Tibial artery (tissue), 4 donors: ENCODE results near the gene ZNF718.
"Not testable (repeated sequence)": the region's sequence is repeated elsewhere in the genome, so short reads cannot be mapped to it uniquely, and the experiment has no call there.

Experiments used
- DNase-seq, 2 donors: peaks; one replicate each; pipeline ENCODE4 v3.0.0-alpha.2; 2019
- H3K27ac ChIP-seq, 2 donors: fragments of 200-600 bp; sonication (generic) in 1 of 2; 1 replicate in 1 of 2; 2 replicates in 1 of 2; pipeline ENCODE4 v1.5.1; 2018 to 2019; ENCODE audit warnings: mild to moderate bottlenecking in 1 of 2
- H3K27me3 ChIP-seq, 2 donors: fragments of 200-600 bp; sonication (generic) in 1 of 2; one replicate each; pipeline versions ENCODE4 v1.5.1 to v1.6.0; 2016 to 2019
- H3K36me3 ChIP-seq, 3 donors: fragments of 200-600 bp; sonication (generic) in 2 of 3; one replicate each; pipeline ENCODE4 v1.5.1; 2016 to 2019; ENCODE audit warnings: mild to moderate bottlenecking in 2 of 3
- H3K4me1 ChIP-seq, 4 donors: fragments of 200-600 bp; sonication (generic) in 2 of 4; 1 replicate in 3 of 4; 2 replicates in 1 of 4; pipeline ENCODE4 v1.5.1; 2016 to 2019
- H3K4me3 ChIP-seq, 2 donors: fragments of 200-600 bp; sonication (generic) in 1 of 2; 1 replicate in 1 of 2; 2 replicates in 1 of 2; pipeline ENCODE4 v1.5.1; 2018 to 2019; ENCODE audit warnings: mild to moderate bottlenecking in 2 of 2
- H3K9me3 ChIP-seq, 3 donors: fragments of 200-600 bp; sonication (generic) in 1 of 3; one replicate each; pipeline ENCODE4 v1.5.1; 2016 to 2019
- intact Hi-C: fragments of 100-400 bp; cut with DNase I; formaldehyde crosslinking; loops from one replicate; pipeline ENCODE4 v1.15.0; 2023; ENCODE audit warnings: low total_unique reads
- TF ChIP-seq, protein P1 (sequence below), 2 experiments: fragments of 200-600 bp in 1 of 2; fragments of 450-650 bp in 1 of 2; IDR thresholded peaks; one replicate each; pipeline ENCODE4 v1.5.1; 2017 to 2019; ENCODE audit warnings: antibody characterized with exemption in 2 of 2, mild to moderate bottlenecking in 1 of 2, moderate library complexity in 1 of 2

ZNF718 gene

DNA sequence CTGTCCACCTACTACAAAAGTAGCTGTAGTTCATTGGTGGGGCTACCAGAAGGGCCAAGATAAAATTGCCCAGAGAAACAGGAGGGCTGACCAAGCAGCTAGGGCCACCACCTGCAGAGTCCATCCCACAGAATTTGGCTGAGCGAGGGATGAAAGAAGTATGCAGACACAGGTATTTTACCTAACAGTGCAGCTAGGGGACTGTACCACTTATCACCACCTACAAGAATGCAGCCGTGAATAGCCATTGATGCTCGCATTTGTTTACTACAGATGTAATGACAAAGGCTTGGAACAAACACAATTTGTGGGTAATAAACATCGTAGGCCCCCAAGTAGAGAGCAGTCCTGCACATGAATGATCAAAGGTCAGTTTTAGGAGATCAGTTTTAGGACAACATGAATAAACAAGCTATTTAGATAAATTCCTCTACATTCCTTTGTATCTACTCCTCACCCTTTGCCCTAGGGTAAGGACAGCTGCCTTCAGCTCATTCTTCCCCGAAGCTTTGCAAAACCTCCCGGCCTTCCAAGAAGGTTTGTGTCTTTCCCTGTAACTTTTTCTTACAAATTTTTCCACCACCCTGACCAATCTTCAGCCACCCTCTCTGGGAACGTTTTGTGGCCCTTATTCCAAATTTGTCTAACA is 49.5 kb downstream of the ZNF718 start:
- Histone ChIP-seq H3K36me3 (peaks cover 7 to 47% (median 47%) of the 10 kb centered on the region in 3 donors), H3K9me3 (peaks cover 23 to 99% (median 83%) of the 10 kb centered on the region in 3 donors), H3K27me3 (no peaks in the 10 kb centered on the region), H3K4me3 (no peak overlapping the region), H3K4me1 (no peaks in the 10 kb centered on the region), H3K27ac (no peak overlapping the region)
- intact Hi-C loops: no loop called here
- TF ChIP-seq, protein P1, sequence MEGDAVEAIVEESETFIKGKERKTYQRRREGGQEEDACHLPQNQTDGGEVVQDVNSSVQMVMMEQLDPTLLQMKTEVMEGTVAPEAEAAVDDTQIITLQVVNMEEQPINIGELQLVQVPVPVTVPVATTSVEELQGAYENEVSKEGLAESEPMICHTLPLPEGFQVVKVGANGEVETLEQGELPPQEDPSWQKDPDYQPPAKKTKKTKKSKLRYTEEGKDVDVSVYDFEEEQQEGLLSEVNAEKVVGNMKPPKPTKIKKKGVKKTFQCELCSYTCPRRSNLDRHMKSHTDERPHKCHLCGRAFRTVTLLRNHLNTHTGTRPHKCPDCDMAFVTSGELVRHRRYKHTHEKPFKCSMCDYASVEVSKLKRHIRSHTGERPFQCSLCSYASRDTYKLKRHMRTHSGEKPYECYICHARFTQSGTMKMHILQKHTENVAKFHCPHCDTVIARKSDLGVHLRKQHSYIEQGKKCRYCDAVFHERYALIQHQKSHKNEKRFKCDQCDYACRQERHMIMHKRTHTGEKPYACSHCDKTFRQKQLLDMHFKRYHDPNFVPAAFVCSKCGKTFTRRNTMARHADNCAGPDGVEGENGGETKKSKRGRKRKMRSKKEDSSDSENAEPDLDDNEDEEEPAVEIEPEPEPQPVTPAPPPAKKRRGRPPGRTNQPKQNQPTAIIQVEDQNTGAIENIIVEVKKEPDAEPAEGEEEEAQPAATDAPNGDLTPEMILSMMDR (IDR thresholded peaks at IDR 0.05): no peak
- DNase-seq: no peak

DNA sequence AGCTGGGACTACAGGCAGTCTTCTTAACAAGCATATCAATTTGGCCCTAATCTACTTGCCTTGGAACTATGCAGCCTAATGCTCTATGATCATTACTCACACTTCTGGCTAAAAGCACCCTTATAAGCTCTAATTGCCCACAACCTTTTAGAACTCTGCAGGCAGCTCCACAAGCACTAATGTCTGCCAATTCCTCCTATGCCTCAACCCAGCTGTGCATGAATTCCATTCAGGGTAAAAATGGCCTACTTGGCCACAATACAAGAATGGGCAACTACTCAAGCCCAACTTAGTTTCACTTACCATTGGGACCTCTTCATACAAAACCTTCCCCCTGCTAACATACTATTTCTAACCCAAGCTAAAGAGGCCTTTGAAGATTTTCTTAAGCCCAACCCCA is 51.7 kb downstream of the ZNF718 start:
- Histone ChIP-seq H3K9me3 (peaks cover 27 to 100% (median 88%) of the 10 kb centered on the region in 3 donors), H3K27ac (no peak overlapping the region), H3K4me1 (no peaks in the 10 kb centered on the region), H3K27me3 (no peaks in the 10 kb centered on the region), H3K36me3 (peaks cover 5 to 49% (median 49%) of the 10 kb centered on the region in 3 donors), H3K4me3 (no peak overlapping the region)
- intact Hi-C loops: no loop called here
- TF ChIP-seq, protein P1 (IDR thresholded peaks at IDR 0.05): no peak
- no peak for DNase-seq

DNA sequence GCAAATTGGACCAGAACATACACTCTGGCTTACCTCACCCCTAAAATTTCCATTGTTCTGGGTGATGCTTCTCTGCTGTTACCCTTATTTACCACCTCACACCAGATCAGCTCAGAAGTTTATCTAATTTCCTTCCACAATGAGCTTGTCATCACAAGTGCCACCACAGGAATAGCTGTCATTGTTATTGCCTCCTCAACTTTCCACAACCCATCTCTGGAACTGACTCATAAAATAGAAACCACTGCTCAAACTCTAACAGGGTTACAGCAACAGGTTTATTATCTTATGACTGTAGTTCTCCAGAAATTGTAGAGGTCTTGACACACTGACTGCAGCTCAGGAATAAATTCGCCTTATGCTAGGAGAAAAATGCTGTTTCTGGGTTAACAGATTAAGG is 52.7 kb downstream of the ZNF718 start:
- DNase-seq: no peak
- Histone ChIP-seq H3K4me3 (no peak overlapping the region), H3K36me3 (peaks cover 0 to 48% (median 40%) of the 10 kb centered on the region in 3 donors), H3K27ac (no peak overlapping the region), H3K4me1 (no peaks in the 10 kb centered on the region), H3K9me3 (peaks cover 20 to 99% (median 84%) of the 10 kb centered on the region in 3 donors), H3K27me3 (no peaks in the 10 kb centered on the region)
- TF ChIP-seq, protein P1 (IDR thresholded peaks at IDR 0.05): no peak
- intact Hi-C loops: no loop called here

DNA sequence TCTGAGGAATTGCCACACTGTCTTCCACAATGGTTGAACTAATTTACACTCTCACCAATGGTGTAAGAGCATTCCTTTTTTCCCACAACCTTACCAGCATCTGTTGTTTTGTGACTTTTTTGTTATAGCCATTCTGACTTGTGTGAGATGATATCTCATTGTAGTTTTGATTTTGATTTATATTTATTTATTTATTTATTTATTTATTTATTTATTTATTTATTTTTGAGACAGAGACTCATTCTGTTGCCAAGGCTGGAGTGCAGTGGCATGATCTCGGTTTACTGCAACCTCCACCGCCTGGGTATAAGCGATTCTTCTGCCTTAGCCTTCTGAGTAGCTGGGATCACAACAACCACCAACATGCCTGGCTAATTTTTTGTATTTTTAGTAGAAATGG is 57.9 kb downstream of the ZNF718 start:
- intact Hi-C loops, H3K4me3 ChIP-seq, H3K27me3 ChIP-seq, H3K4me1 ChIP-seq, H3K27ac ChIP-seq, DNase-seq: not testable (repeated sequence)
- H3K36me3 ChIP-seq: peaks cover 0 to 35% (median 16%) of the 10 kb centered on the region in 3 donors
- H3K9me3 ChIP-seq: peaks cover 5 to 99% (median 60%) of the 10 kb centered on the region in 3 donors

DNA sequence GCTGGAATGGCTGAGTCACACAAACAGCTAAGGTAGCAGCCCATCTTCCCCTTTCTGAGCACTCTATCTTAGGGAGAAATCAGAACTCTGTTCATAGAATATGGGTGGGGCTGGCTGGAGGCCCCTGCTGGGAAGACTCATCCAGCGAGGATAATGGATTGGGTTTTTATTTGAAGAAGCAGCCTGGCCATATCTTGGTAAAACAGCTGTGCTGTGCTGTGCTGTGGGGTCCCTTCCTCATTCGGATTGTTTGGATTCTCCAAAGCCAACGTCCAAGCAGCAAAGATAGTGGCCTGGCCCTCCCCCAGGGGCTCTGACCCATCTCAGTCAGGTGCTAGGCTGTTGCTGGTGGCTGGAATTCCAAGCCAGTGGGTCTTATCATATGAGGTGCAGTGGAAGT is 63.8 kb downstream of the ZNF718 start:
- TF ChIP-seq, protein P1 (IDR thresholded peaks at IDR 0.05): no peak
- no peak overlapping the region for H3K27ac ChIP-seq
- H3K9me3 ChIP-seq: peaks cover 2 to 89% (median 36%) of the 10 kb centered on the region in 3 donors
- H3K4me1 ChIP-seq: no peaks in the 10 kb centered on the region
- H3K4me3 ChIP-seq: no peak overlapping the region
- DNase-seq: no peak
- peaks cover 0 to 16% (median 14%) of the 10 kb centered on the region in 3 donors for H3K36me3 ChIP-seq
- H3K27me3 ChIP-seq: no peaks in the 10 kb centered on the region
- intact Hi-C loops: no loop called here

DNA sequence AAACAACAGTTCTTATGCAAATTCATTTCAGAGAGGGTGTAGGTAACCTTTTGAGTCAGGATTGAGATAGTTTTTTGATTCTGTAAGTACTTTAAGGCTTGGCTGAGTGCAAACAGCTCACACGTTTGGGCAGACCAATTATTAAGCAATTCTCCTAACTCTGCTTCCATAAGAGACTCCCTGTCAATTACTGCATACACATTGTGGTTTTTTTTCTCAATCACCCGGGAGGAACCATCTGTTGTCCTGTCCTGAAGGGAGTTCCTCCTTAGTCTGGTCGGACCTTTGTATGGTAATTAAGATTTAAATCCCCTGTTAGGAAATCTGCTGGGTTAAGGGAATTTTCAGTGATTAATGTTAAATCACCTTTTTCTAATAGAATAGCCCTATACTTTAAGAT is 70.9 kb downstream of the ZNF718 start:
- H3K36me3 ChIP-seq, H3K27ac ChIP-seq, H3K27me3 ChIP-seq, H3K4me1 ChIP-seq, DNase-seq, intact Hi-C loops, H3K4me3 ChIP-seq: not testable (repeated sequence)
- peaks cover 4 to 61% (median 25%) of the 10 kb centered on the region in 3 donors for H3K9me3 ChIP-seq
